GM18951 (cell line): Measurements from ENCODE around the gene ARHGAP44.
A peak's percentile ranks its signal among the peaks of the same experiment; 100 is the strongest.

Experiments used
- POLR2A ChIP-seq: IDR thresholded peaks from 4 replicates; pipeline ENCODE4 v1.6.1; 2011; ENCODE audit warnings: mild to moderate bottlenecking; ENCODE audit not compliant: insufficient read length, insufficient read depth; ENCODE audit errors: extremely low read depth
- in situ Hi-C: fragments of 300-500 bp; cut with MboI; formaldehyde crosslinking; loops from one replicate; pipeline ENCODE4 v1.12.0; 2022; ENCODE audit warnings: low sequenced_read_pairs, mixed read lengths, inconsistent platforms; ENCODE audit not compliant: unreplicated experiment

ARHGAP44 gene

GRCh38 chr17:13003454-13003851 lies 214.2 kb downstream of the ARHGAP44 start:
- no peak for TF ChIP-seq POLR2A
- in situ Hi-C loops, result no loop called here

- in situ Hi-C loops, result no loop called here
- no peak for TF ChIP-seq POLR2A
Observed at GRCh38 chr17:13003927-13004326, 214.6 kb downstream of the ARHGAP44 start.

- TF ChIP-seq POLR2A, result no peak
- in situ Hi-C loops, result no loop called here
Observed at GRCh38 chr17:13004336-13004735, 215.0 kb downstream of the ARHGAP44 start.

- in situ Hi-C loops, result no loop called here
- TF ChIP-seq POLR2A, result no peak
Observed at GRCh38 chr17:13005530-13005929, 216.2 kb downstream of the ARHGAP44 start.

GRCh38 chr17:13008461-13008860 lies 219.2 kb downstream of the ARHGAP44 start:
- in situ Hi-C loops, result no loop called here
- TF ChIP-seq POLR2A, result no peak

GRCh38 chr17:13010959-13011358 lies 221.7 kb downstream of the ARHGAP44 start:
- no peak for TF ChIP-seq POLR2A
- in situ Hi-C loops, result no loop called here

- in situ Hi-C loops, result no loop called here
- TF ChIP-seq POLR2A, result no peak
Observed at GRCh38 chr17:13014801-13015200, 225.5 kb downstream of the ARHGAP44 start.

GRCh38 chr17:13016881-13017654 lies 227.8 kb downstream of the ARHGAP44 start:
- in situ Hi-C loops, result no loop called here
- TF ChIP-seq POLR2A, result no peak

- peak; percentile 89 for TF ChIP-seq POLR2A
- in situ Hi-C loops, result no loop called here
Observed at GRCh38 chr17:13017655-13018459, 228.6 kb downstream of the ARHGAP44 start, which contains the start of gene ELAC2. TSS of gene ELAC2 (minus strand) at chr17:13018027. CDS start at chr17:13017947, 80 bp downstream.

GRCh38 chr17:13024016-13024415 lies 234.7 kb downstream of the ARHGAP44 start:
- no peak for TF ChIP-seq POLR2A
- in situ Hi-C loops, result no loop called here

GRCh38 chr17:13024526-13025257 lies 235.4 kb downstream of the ARHGAP44 start:
- in situ Hi-C loops, result no loop called here
- no peak for TF ChIP-seq POLR2A

GRCh38 chr17:13025258-13025627 lies 235.9 kb downstream of the ARHGAP44 start:
- no peak for TF ChIP-seq POLR2A
- in situ Hi-C loops, result no loop called here

GRCh38 chr17:13025687-13026086 lies 236.4 kb downstream of the ARHGAP44 start:
- in situ Hi-C loops, result no loop called here
- no peak for TF ChIP-seq POLR2A
